Activated T-helper 1 cell treated with Interleukin-2 at 50 U/mL for 16 hours (primary cell): ENCODE results near the gene BLID.

Experiments
- DNase-seq: peaks from one replicate; pipeline ENCODE4 v3.0.0-alpha.2; 2020; ENCODE audit warnings: low read depth

The BLID gene

DNA sequence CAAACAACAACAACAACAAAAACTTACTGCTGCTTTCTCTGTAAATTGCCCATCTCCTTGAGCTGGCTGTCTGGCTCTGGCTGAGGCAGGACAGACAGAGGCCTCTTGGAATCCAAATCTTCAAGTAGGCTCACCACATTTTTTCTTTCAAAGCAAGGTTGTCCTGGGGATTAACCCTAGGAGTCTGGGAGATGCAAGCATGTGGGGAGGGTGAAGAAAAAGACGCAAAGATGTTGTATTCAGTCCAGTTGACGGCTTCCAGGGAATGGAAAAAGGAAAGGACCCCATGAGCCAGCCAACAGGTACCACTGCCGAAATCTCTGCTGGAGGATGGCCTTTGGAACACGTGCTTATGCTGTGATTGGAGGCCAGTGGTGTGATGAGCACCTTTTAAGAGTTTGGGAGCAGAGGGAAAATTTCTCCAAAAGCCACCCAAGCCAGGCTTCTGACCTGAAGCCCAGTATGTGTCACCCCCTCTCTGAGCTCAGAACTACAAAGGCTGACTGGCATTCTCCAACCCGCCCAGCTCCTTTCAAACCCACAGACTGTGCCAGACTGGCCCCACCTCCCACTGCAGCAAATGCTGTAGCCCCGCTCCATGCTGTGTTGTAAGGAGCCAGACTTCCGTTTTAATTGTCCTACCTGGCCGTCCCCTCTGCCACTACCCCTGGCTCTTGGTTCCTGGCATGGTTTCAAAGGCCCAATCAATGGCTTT, 10.8 kb downstream of the BLID start:
- DNase-seq, result no peak

DNA sequence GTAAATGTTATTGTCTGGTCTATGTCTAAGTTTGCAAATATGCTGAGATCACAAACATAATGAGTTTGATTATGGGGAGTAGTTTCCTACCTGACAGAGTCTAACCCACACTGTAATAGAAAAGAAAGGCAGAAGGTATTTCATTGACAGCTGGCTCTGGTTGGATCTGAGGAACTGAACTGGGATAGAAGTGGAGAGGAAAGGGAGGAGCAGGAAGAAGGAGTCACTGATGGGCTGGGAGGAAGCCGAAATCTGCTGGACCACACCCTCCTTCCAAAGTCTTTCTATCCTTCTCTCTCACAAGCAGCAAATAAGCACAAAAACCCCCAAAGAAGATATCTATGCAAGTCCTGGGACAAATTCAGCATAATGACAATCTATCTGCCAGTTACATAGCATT, 11.7 kb downstream of the BLID start:
- DNase-seq, result no peak

DNA sequence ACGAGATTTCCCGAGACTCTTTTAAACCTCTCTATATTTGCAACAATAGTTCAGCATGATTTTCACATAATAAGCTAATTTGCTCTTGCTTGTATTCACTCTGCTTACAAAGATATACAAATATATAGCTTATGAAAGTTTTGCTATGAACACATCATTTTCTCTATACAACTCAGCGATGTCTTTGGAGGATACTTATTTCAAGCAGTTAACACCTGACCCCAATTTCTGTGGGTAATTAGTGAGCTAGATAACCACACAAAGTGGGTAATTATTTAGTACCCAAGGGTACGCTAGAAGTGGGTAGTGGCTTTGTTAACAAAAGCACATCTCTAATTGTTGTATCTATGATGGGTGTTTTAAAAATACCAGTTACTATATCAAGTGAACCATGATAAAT, 12.3 kb downstream of the BLID start:
- no peak for DNase-seq

DNA sequence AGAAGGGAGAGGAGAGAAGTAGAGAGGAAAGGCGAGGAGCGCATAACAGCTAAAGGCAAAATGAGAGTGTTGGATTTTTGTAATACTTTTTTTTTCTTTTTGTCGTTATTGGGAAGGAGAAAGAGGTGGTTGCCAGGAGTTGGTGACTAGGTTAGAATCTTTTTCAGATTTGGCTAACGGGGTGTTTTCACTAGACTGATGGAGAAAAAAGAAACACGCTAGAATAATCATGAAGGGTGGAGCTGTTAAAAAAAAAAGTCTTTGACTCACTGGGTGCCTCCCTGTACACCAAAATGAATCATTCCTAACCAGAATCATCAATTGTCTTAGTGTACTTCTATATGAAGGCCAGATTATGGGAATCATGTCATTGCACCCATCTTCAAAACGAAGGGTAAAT, 12.7 kb downstream of the BLID start:
- DNase-seq, result no peak

- no peak for DNase-seq
Measured at GRCh38 chr11:122102426-122102825, 13.6 kb downstream of the BLID start.

GRCh38 chr11:122101625-122102291, 14.3 kb downstream of the BLID start:
- no peak for DNase-seq

DNA sequence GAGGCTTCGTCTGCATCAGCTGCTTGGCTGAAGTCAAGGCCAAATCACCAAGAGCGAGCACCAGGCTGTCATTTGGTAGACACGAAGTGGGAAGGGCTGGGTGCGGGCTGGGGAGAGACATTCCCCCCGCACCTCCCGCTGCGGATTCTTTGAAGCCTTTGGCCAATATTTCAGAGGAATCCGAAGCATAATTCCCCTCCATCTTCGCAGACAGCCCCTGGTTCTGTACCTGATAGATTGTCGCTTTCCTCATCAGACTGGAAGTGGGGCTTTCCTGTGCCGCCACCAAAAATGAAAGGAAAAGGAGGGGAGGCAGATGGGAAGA, 15.3 kb downstream of the BLID start:
- no peak for DNase-seq

DNA sequence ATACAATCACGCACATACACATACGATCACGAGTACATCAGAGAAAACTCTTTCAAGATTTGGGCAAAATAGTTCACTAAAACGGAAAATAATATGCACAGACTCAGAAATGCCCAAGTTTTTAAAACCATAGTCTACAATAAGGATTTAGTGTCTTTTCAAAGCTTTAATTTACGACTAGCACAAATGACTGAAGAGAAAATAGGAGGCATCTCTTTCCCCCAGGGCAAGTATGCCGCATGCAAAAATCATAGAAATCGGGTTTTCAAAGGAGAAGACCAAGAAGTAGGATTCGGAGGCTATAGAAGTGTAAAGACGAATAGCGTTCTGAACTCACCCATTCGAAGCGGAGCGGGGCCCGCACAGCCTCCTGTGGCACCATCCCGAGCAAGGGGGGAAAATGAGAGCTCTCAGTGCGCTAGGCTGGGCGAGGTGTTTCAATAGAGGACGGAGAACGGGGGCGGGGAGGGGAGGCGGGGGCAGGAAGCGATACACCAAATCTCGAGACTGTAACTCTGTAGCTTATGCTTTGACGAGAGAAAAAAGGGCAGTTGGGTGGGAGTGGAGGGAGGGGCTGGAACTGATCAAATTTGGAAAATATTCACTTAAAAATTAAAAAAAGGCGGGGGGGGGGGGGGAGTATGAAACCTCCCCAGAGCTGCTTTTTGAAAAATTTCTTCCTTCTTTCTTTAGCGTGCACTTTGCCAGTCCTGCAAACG, 15.8 kb downstream of the BLID start:
- DNase-seq, result no peak

DNA sequence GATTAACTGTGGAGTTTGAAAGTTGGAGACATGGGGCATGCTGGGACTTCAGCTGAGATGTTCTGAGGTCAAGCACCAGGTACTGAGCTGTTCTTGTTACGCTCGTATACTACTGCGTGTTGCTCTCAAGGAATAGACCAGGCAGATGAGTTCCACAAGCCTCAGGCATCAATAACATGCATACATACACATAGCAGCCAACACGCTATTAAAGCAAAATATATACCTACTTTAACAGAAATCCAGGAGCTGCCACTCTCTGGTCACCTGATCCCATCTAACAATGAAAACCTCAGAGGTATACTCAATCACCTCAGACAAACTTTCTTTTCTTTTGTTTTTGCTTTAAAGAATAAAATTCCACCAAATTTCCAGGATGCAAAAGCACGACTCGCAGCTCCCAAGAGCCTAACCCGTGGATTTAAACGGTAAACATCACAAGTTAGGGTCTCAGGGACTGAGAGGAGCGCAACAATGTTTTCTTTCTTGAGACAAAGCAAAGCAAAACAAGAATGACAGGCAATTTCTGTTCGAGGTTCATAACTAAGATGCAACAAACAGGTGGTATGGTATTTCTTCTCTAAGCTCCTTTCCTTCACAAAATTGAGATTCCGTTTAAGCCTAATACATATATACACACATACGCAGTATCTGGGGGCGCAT, 16.5 kb downstream of the BLID start:
- no peak for DNase-seq

- DNase-seq, result no peak
Measured at GRCh38 chr11:122098261-122098980, 17.6 kb downstream of the BLID start.

DNA sequence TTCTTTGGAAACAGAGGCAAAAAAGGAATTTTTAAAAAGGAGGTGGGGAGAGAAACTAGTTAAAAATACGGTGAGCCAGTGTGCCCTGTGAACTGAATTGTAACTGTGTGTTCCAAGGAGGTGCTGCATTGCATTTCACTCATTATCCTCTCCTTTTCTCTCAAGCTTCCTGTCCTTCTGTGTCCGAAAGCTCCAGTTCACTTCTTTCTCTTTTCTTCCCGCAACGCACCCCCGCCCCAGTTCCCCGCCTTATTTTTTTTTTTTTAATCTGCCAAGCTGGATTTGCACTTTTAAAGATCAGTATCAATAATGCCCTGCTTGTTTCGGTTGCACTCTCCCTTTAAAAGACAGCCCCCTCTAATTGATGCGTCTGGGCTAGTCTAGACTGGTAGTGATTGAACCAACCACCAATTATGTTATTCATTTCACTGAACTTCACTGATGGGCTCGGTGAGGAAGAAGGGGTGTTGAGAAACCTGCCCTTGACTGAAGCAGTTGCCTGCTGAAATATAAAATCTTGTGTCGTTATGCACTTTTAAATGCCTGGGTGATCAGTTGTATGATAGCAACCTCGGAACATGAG, 18.5 kb downstream of the BLID start:
- no peak for DNase-seq

DNA sequence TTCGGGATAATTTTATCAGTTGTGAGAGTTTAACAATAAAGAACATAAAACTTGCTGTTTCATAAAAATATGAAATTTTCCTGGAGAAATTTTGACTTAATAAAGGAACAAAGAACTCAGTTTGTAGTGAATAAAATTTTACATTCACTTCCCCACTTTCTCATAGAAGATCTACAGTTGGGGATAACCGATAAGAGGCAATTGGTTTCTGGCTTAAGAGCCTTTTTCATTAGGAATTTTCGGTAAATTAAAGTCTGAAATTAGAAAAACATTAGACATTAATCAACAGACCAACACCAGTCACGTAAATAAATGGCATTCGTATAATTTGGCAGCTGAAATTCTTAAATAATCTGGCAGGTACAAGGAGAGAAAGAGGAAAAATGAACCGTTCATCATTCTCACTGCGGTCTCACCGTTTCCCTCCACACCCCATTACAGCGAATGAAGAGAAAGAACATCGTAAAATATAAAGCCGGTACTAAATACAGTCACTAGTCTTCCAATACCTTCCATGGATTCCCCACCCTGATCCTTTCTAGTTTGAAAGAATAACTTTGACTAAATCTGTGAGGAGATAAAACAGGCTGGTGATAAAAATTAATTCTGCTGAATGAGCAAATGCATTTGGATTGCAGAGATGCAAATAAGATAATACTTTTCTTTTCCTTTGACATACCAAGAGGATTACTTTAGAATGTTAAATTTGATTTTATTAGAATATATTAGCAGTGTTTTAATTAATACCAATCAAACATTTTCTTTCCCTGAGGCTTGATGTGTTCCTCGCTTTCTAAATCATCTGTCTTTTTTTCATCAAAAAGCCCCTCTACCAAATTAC, 19.5 kb downstream of the BLID start:
- no peak for DNase-seq

DNA sequence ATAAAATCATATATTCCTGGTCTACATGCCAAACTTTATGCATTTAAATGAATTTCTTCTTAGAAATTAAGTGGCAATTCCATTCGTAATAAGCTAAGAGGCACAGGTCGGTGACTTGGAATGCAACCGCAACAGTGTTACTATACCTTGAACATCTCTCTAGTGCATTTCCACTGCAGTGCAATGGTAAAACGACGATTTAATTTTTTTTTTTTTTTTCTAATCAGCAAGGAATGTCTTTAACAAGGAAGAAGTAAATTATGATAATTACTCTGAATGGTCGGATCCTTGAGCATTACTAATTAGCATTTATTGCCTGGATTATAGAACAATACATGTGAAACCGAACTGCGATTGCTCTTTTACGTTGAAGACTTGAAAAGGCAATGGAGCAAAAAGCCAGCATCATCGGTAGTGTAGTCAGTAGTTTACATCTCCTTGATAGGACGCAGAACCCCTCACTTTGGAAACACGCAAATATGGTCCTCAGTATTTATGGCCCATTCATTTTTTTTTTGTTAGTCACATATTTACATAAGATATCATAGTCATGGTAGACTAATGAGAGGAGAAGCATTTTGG, 20.2 kb downstream of the BLID start:
- DNase-seq, result no peak

DNA sequence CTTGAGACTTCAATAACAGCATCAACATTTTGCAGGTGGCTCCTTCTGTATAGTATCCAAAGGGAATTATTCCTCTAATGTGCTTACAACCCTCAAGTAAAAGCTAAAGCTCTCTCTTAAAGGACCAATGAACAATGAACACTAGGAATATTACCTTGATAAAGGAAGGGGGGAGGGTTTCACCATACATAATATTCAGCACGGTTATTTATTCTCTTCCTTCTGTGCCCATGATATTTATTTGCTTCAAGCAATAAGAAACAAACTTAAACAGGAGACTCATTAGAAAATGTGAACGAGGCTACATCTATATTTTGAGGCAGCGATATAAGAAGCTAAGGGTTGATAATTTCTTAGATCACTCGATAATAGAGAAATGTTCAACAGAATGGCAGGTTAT, 21.2 kb downstream of the BLID start:
- no peak for DNase-seq

DNA sequence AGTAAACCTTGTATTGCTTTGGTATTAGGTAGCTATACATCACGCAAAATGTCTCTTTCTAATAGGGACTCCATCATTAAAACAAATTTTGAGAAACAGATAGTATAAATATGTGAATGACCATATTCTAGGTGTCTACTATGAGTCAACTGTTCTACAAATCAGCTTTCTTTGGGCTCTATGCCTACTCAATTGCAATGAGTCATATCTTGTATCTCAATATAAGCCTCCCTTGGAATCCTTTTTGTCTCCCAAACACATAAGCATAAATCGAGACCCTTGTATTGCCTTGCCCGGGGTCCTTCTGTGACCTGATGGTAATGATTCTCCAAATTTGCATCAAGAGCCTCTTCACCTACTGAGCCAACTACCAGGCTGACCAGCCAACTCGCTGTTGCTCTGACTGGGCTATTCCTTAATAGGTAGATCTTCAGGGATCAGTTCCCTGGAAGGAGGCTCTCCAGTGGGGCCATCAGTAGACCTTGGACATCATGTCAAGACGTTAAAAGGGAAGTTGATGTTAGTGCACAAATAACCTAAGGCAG, 22.2 kb downstream of the BLID start:
- no peak for DNase-seq

GRCh38 chr11:122091835-122092234, 24.2 kb downstream of the BLID start:
- DNase-seq, result no peak

GRCh38 chr11:122089111-122089510, 26.9 kb downstream of the BLID start:
- no peak for DNase-seq

DNA sequence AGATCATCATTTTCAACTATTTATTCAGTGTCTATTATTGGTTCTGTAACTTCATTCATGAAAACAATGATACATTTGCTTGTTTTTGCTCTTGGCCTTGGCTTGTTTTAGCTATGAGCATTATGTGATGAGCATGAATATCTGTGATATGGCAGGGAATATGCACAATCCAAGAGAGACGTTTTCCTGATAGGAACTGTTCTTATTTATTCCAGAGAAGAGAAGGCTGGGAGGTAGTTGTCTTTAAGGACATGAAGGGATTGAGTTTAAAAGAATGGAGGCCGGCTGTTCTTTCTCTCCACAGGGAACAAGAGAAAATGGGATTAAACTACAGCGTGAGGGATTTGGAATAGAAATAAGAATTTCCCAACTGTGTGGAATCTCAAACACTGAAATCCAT, 30.3 kb downstream of the BLID start:
- DNase-seq, result no peak

- no peak for DNase-seq
Measured at GRCh38 chr11:122085264-122085663, 30.8 kb downstream of the BLID start.

- no peak for DNase-seq
Measured at GRCh38 chr11:122082205-122082604, 33.8 kb downstream of the BLID start.
